ENCODE data around the gene FYCO1.

FYCO1 gene

GRCh38 chr3:45940781-45941365, 54.8 kb downstream of the FYCO1 start:
- in situ Hi-C loops (cut with MboI; ENCODE audit: low pct_unique_long_range_greater_than_20kb, low sequenced_read_pairs, unreplicated experiment), result loop anchor here (5.0 to 10.0 kb wide), 3 partner anchors 136 to 431 kb away; partner anchors contain the start of gene CCR5
- no peak for TF ChIP-seq CTCF (IDR thresholded peaks at IDR 0.05; ENCODE audit: extremely low read depth, insufficient read depth, missing control alignments)

DNA sequence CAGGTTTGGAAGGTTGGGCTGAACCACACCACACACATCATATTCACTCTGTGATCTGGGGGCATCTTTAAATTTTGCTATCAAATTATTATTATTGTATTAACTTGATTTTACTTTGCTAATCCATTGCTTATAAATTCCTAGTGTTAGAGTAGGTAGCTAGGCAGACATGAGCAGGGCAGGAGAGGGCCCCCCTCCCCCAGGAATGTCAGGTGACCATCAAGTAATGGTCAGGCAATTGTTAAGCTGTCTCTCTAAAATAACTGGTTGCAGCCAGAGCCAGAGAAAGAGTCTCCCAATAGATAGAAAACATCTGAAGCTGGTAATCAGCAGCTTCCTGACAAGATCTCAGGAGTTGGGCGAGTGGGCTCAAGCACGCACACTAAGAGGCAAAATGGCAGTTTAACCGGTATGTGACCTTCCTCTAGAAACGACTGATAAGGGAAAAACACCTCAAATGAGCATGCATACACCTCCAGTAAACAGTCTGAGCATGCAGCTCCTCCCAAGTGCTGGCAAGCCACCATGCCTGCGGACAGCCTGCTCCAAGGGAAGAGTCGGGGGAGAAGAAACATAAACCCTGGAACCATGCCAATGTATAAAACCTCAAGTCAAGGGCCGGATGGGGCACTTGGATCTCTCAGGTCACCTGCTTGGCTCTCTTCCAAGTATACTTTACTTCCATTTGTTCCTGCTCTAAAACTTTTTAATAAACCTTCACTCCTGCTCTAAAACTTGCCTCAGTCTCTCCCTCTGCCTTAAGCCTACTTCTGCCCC, 55.4 kb downstream of the FYCO1 start:
- no peak for TF ChIP-seq CTCF (IDR thresholded peaks at IDR 0.05; ENCODE audit: extremely low read depth, insufficient read depth, missing control alignments)
- no peak for DNase-seq (ENCODE audit: low spot score)
- in situ Hi-C loops (cut with MboI; ENCODE audit: low pct_unique_long_range_greater_than_20kb, low sequenced_read_pairs, unreplicated experiment), result loop anchor here (5.0 to 10.0 kb wide), 3 partner anchors 137 to 432 kb away; partner anchors contain the start of gene CCR5

More at GRCh38 chr3:45940781-45941365, 54.8 kb downstream of the FYCO1 start:
- DNase-seq (ENCODE audit: low spot score), result no peak

GRCh38 chr3:45939341-45939771, 56.3 kb downstream of the FYCO1 start:
- DNase-seq (ENCODE audit: low spot score), result no peak
- in situ Hi-C loops (cut with MboI; ENCODE audit: low pct_unique_long_range_greater_than_20kb, low sequenced_read_pairs, unreplicated experiment), result no loop called here

GRCh38 chr3:45938864-45939263, 56.8 kb downstream of the FYCO1 start:
- in situ Hi-C loops (cut with MboI; ENCODE audit: low pct_unique_long_range_greater_than_20kb, low sequenced_read_pairs, unreplicated experiment), result no loop called here
- peak; percentile 81 for DNase-seq (ENCODE audit: low spot score)
- TF ChIP-seq CTCF (IDR thresholded peaks at IDR 0.05; ENCODE audit: extremely low read depth, insufficient read depth, missing control alignments), result peak; percentile 85

More at GRCh38 chr3:45939341-45939771, 56.3 kb downstream of the FYCO1 start:
- no peak for TF ChIP-seq CTCF (IDR thresholded peaks at IDR 0.05; ENCODE audit: extremely low read depth, insufficient read depth, missing control alignments)

- in situ Hi-C loops (cut with MboI; ENCODE audit: low pct_unique_long_range_greater_than_20kb, low sequenced_read_pairs, unreplicated experiment), result no loop called here
- DNase-seq (ENCODE audit: low spot score), result no peak
- TF ChIP-seq CTCF (IDR thresholded peaks at IDR 0.05; ENCODE audit: extremely low read depth, insufficient read depth, missing control alignments), result no peak
Measured at GRCh38 chr3:45938043-45938435, 57.6 kb downstream of the FYCO1 start.

GRCh38 chr3:45937206-45938042, 58.2 kb downstream of the FYCO1 start:
- no peak for TF ChIP-seq CTCF (IDR thresholded peaks at IDR 0.05; ENCODE audit: extremely low read depth, insufficient read depth, missing control alignments)
- in situ Hi-C loops (cut with MboI; ENCODE audit: low pct_unique_long_range_greater_than_20kb, low sequenced_read_pairs, unreplicated experiment), result no loop called here
- no peak for DNase-seq (ENCODE audit: low spot score)

All from GM13977 (cell line).